ENCODE results near the gene ENTHD1. TPM values are rescaled to one million over a fixed set of nuclear protein-coding genes. Genes with fewer than 3 reads are reported as not detected.

The ENTHD1 gene
- total RNA-seq, 1 donor from 2014 or later: not detected

GRCh38 chr22:39731881-39732555 is 161.5 kb downstream of the ENTHD1 start:
- TF ChIP-seq CTCF (IDR thresholded peaks at IDR 0.05; ENCODE audit: insufficient read depth, low read length, severe bottlenecking): no peak
- H3K4me3 ChIP-seq (ENCODE audit: low read depth, low read length): no peak overlapping the region
- FAIRE-seq: no peak
- H3K27me3 ChIP-seq (ENCODE audit: control insufficient read depth, insufficient read depth, low read length): peaks cover 4% of the 10 kb centered on the region
- no peak for DNase-seq (ENCODE audit: low read depth)
- no peaks in the 10 kb centered on the region for H3K36me3 ChIP-seq (ENCODE audit: control insufficient read depth, insufficient read depth, low read length)

- H3K27me3 ChIP-seq (ENCODE audit: control insufficient read depth, insufficient read depth, low read length): peaks cover 3% of the 10 kb centered on the region
- no peak for FAIRE-seq
Observed at GRCh38 chr22:39731481-39731880, 162.1 kb downstream of the ENTHD1 start.

GRCh38 chr22:39729141-39729934 is 164.2 kb downstream of the ENTHD1 start:
- peaks cover 7% of the 10 kb centered on the region for H3K27me3 ChIP-seq (ENCODE audit: control insufficient read depth, insufficient read depth, low read length)
- H3K4me3 ChIP-seq (ENCODE audit: low read depth, low read length): no peak overlapping the region
- H3K36me3 ChIP-seq (ENCODE audit: control insufficient read depth, insufficient read depth, low read length): no peaks in the 10 kb centered on the region
- no peak for DNase-seq (ENCODE audit: low read depth)
- FAIRE-seq: no peak
- TF ChIP-seq CTCF (IDR thresholded peaks at IDR 0.05; ENCODE audit: insufficient read depth, low read length, severe bottlenecking): no peak

More at GRCh38 chr22:39731481-39731880, 162.1 kb downstream of the ENTHD1 start:
- Histone ChIP-seq H3K36me3 (ENCODE audit: control insufficient read depth, insufficient read depth, low read length) (no peaks in the 10 kb centered on the region), H3K4me3 (ENCODE audit: low read depth, low read length) (no peak overlapping the region)
- no peak for DNase-seq (ENCODE audit: low read depth)
- TF ChIP-seq CTCF (IDR thresholded peaks at IDR 0.05; ENCODE audit: insufficient read depth, low read length, severe bottlenecking): no peak

- FAIRE-seq (no peak), DNase-seq (ENCODE audit: low read depth) (no peak)
- Histone ChIP-seq H3K36me3 (ENCODE audit: control insufficient read depth, insufficient read depth, low read length) (no peaks in the 10 kb centered on the region), H3K4me3 (ENCODE audit: low read depth, low read length) (no peak overlapping the region), H3K27me3 (ENCODE audit: control insufficient read depth, insufficient read depth, low read length) (peaks cover 7% of the 10 kb centered on the region)
- no peak for TF ChIP-seq CTCF (IDR thresholded peaks at IDR 0.05; ENCODE audit: insufficient read depth, low read length, severe bottlenecking)
Observed at GRCh38 chr22:39728236-39728860, 165.2 kb downstream of the ENTHD1 start.

- Histone ChIP-seq H3K27me3 (ENCODE audit: control insufficient read depth, insufficient read depth, low read length) (peaks cover 7% of the 10 kb centered on the region), H3K36me3 (ENCODE audit: control insufficient read depth, insufficient read depth, low read length) (no peaks in the 10 kb centered on the region), H3K4me3 (ENCODE audit: low read depth, low read length) (no peak overlapping the region)
- FAIRE-seq: no peak
- no peak for DNase-seq (ENCODE audit: low read depth)
- TF ChIP-seq CTCF (IDR thresholded peaks at IDR 0.05; ENCODE audit: insufficient read depth, low read length, severe bottlenecking): no peak
Observed at GRCh38 chr22:39727541-39727940, 166.0 kb downstream of the ENTHD1 start.
